CD4-positive, alpha-beta T cell treated with Interferon alpha-2 for 1 hour (primary cell): ENCODE measurements around the gene IL3.

ENCODE experiments used
- DNase-seq, 2 donors: peaks; one replicate each; pipeline ENCODE4 v3.0.0-alpha.2; 2020 to 2022

The IL3 gene

GRCh38 chr5:132057498-132058255, 2.8 kb upstream of the IL3 start:
- no peak for DNase-seq

- DNase-seq: no peak
These were observed 1.8 kb upstream of the IL3 start for GRCh38 chr5:132058646-132059042.

GRCh38 chr5:132059043-132059695, 1.3 kb upstream of the IL3 start:
- DNase-seq: peak in 1 of 2 donors; percentile 56

GRCh38 chr5:132059696-132060500, 557 bp upstream of the IL3 start:
- DNase-seq: no peak

DNA sequence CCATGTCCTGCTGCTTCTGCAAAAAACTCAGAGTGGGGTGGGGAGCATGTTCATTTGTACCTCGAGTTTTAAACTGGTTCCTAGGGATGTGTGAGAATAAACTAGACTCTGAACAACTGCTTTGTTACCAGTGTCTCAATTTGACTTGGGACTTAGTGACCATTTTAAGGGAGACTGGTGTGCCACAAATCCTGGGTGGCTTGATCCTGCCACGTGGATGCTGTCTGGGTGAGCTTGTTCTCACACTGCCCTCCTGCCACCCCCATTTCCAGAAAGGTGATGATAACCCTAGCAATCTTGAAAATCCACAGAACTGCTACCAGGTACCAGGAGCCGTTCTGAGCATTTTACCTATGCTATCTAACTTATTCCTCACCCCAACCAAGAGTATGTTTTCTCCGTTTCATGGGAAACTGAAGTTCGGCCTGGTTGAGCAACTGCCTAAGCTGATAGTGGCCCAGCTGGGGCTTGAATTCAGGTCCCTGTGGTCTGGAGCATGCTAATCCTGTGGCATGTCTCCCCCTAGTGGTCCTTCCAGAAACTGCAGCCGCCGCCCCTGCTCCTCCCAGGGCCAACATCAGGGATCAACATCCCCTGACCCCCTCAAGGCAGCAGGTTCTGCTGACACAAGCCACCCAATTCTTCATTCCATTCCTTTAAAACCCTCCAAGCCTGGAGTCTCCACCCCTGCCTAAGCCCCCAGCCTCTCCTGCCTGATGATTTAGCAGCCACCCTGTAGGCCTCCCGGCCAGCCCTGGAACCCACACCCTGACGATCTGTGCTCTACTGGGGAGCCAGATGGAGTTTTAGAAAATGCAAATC, 2.8 kb downstream of the IL3 start:
- peak; percentile 63 to 81 for DNase-seq

DNA sequence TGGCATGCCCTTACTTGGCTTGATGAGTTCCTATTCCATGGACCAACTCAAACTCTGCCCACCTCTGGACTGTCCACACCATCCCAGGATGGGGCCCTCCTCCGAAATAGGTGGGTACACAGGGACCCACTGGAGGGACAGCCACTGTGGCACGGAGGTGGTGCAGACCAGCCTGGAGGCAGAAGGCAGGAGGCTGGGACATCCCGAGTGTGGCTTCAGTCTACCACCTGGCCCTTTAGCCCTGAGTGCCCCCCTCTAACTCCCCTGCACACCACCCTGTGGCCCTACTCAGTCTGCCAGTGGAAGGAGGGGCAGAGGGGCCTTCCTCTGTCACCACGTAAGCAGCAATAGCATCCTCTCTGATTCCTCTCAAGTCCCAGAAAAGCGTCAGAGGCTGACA, 3.7 kb downstream of the IL3 start:
- no peak for DNase-seq

DNA sequence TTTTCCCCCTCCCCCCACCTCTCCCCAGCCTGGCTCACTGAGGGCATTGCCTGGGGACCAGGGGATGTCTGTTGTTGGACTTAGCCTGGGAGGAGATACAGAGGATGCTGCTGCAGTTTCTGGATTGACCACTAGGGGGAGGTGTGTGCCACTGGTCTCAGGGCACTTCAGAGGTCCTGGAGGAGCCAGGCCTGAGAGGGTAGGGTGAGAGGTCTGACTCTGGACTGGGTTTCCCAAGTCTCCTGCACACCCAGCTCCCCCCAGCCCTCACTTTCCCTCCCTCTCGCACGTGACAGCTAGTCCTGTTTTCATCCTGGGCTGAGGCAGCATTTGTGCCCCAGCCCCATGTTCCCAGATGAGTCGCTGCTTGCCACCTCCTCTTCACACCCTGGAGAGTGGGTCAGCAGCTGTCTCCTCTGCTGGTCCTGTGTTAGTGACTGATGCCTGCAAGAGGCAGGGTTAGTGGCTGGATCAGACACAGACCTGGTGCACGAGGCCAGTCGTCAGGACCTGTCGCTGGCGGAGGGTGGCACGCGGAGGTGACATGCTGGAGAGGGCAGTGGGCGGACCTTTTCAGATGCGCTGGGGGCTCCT, 4.4 kb downstream of the IL3 start:
- DNase-seq: peak; percentile 68 to 81

GRCh38 chr5:132065351-132065937, 5.0 kb downstream of the IL3 start:
- peak; percentile 38 to 68 for DNase-seq

GRCh38 chr5:132065951-132066701, 5.7 kb downstream of the IL3 start:
- DNase-seq: no peak

GRCh38 chr5:132066871-132067270, 6.4 kb downstream of the IL3 start:
- DNase-seq: no peak

DNA sequence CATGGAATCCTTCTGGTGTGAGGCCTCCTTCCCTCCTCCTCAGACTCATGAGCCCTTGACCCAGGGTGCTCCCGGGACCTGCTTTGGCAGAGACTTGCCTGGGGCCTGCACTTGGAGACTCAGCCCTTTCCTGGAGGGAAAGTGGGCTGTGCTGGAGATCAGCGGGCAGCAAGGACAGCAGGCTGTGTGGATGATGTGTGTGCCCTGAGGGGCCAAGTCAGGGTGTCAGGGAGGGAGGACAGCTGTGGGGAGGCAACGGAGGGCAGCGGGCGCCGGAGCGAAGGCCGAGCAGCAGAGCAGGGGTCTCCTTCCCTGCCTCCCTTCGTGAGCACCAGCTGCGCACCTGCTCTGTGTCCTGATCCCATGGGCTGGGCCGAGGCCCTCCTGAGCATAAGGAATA, 7.0 kb downstream of the IL3 start:
- DNase-seq: no peak

- no peak for DNase-seq
These were observed 7.7 kb downstream of the IL3 start for GRCh38 chr5:132067941-132068808.

- no peak for DNase-seq
These were observed 9.1 kb downstream of the IL3 start for GRCh38 chr5:132069561-132069960.

DNA sequence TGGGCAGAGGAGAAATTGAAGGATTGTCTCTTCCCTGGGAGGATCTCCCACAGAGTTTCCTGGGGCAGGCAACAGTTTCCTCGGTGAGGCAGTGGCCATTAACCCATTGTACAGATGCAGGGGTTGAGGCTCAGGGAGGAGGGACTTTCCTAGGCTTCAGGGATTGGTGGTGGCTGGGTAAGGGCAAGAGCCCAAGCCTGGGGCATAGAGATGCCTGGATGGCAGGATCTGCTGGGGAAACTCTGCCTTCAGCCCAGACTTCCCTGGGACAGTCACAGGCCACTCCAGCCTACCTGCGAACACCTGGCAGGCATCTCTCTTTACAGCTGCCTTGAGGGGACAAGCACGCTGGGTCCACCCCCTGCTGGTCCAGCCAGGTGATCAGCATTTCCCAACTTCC, 9.5 kb downstream of the IL3 start:
- no peak for DNase-seq

DNA sequence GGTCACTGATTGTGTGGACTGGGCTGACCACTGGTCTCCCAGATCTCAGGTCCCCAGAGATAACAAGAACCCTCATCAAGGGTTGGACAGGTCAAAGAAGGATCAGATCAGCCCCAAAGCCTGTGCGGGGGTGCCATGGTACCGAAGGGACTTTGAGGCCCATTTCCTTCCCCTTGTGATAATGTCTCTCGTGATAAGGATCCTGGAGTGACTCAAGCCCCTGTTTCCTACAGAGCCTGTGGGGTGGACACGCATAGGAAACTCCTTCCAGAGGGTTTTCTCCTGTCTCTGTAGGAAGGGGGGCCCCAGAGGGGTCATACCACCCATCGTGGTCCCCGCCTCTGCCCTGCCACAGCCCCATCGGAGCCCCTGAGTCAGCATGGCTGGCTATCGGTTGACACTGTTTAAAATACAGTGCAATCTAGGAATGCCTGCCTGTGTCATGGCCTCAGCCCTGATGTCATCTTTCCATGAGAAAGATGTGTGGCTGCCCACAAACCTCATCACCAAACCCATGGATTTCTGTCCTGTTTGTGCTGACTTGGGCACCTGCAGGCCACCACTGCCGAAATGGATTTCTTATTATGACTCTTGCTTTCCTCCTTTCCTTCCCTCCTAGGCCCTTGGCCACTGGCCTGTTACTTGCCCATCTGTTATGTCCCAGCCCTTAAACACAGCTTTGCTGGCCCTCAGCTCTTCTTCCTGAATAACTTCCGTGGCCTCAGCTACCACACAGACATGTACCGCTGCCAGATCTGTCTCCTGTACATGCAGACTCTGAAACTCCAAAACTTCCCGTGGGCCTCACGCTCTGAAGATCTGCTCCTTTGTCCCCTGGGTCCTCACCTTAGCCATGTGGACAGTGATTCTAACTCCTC, 10.2 kb downstream of the IL3 start:
- DNase-seq: no peak

- no peak for DNase-seq
These were observed 10.9 kb downstream of the IL3 start for GRCh38 chr5:132071338-132071707.

DNA sequence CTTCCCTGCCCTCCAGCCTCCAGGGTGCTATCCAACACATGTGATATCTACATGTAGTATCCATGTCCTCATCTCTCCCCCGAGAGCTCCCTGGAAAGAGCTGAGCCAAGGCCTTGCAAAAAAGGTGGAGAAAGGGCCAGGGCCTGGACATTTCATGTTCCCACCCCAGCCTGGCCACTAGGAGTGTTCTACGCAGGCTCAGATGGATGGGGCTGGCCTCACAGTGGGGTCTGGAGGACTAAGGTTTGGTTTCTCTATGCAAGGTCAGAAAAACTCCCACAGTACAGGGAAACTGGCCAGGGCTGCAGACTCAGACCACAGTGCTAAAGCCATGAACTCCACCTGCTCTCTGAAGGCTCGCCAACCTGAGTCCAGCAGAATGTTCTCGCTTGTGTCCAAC, 11.6 kb downstream of the IL3 start:
- no peak for DNase-seq

DNA sequence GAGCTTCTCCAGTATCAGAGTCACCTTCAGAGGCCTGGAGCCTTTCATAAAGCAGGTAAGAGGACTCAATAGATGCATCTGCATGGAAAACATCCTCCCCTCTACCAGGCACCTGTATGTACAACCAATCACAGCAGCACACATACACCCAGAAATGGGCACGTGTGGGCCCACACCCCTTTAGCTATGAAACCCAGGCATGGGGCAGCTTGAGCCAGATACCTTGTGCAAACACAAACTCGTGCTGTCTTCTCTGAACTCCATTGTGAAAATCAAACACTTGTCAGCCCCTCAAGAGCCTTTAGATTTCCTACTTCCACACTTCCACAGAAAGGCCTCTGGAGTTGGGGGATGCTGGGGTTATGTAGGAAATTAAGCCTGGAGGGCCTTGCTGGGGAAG, 12.1 kb downstream of the IL3 start:
- DNase-seq: no peak
